ENCODE results near the gene IQSEC3. TPM values are rescaled to one million over a fixed set of nuclear protein-coding genes. Genes with fewer than 3 reads are reported as not detected.
A peak's percentile ranks its signal among the peaks of the same experiment; 100 is the strongest.
"Not testable (repeated sequence)": the region's sequence is repeated elsewhere in the genome, so short reads cannot be mapped to it uniquely, and the experiment has no call there.

Gene IQSEC3
- total RNA-seq (2021; ENCODE audit: unreplicated experiment): not detected
- not detected for polyA plus RNA-seq (2012; ENCODE audit: insufficient read length)
- not detected for Bru-seq, nascent RNA
- not detected for BruChase-seq, experiment 1, labeled RNA remaining after a 2-hour chase
- BruChase-seq, experiment 2, labeled RNA remaining after a 6-hour chase: percentile 2 among the genes with signal in this experiment
- long read RNA-seq: 0 reads

- H3K4me1 ChIP-seq (ENCODE audit: control insufficient read depth, insufficient read depth, low read length); POLR2A ChIA-PET; H3K27me3 ChIP-seq (ENCODE audit: control insufficient read depth, insufficient read depth, low read length); H3K9me3 ChIP-seq (ENCODE audit: control insufficient read depth, insufficient read depth, low read depth, low read length); H3K4me3 ChIP-seq (ENCODE audit: low read depth in 2 of 2, low read length in 2 of 2); H3K36me3 ChIP-seq (ENCODE audit: control insufficient read depth, insufficient read depth, low read length); CTCF ChIA-PET; DNase-seq (ENCODE audit: low read depth, low spot score); intact Hi-C loops (cut with micrococcal nuclease; ENCODE audit: unreplicated experiment); H3K27ac ChIP-seq (ENCODE audit: low read length); in situ Hi-C loops (cut with HindIII; ENCODE audit: low pct_unique_long_range_greater_than_20kb, low sequenced_read_pairs); BruUV-seq (replicated peaks): not testable (repeated sequence)
- ATAC-seq: peak; percentile 19; the same call in 1 of the 2 replicates
Measured at GRCh38 chr12:66428-66781, at the start of gene IQSEC3. Gene IQSEC3 (plus strand): TSS chr12:66767. CDS start chr12:66883, 116 bp downstream.

GRCh38 chr12:17370-18340, 48.9 kb upstream of the IQSEC3 start:
- H3K27ac ChIP-seq (ENCODE audit: low read length); H3K9me3 ChIP-seq (ENCODE audit: control insufficient read depth, insufficient read depth, low read depth, low read length); H3K36me3 ChIP-seq (ENCODE audit: control insufficient read depth, insufficient read depth, low read length); DNase-seq (ENCODE audit: low read depth, low spot score); H3K27me3 ChIP-seq (ENCODE audit: control insufficient read depth, insufficient read depth, low read length); in situ Hi-C loops (cut with HindIII; ENCODE audit: low pct_unique_long_range_greater_than_20kb, low sequenced_read_pairs); CTCF ChIA-PET; BruUV-seq (replicated peaks); H3K4me3 ChIP-seq (ENCODE audit: low read depth in 2 of 2, low read length in 2 of 2); intact Hi-C loops (cut with micrococcal nuclease; ENCODE audit: unreplicated experiment); ATAC-seq; POLR2A ChIA-PET; H3K4me1 ChIP-seq (ENCODE audit: control insufficient read depth, insufficient read depth, low read length): not testable (repeated sequence)

GRCh38 chr12:18821-19567, 47.6 kb upstream of the IQSEC3 start:
- in situ Hi-C loops (cut with HindIII; ENCODE audit: low pct_unique_long_range_greater_than_20kb, low sequenced_read_pairs); ATAC-seq; H3K4me3 ChIP-seq (ENCODE audit: low read depth in 2 of 2, low read length in 2 of 2); H3K27ac ChIP-seq (ENCODE audit: low read length); H3K9me3 ChIP-seq (ENCODE audit: control insufficient read depth, insufficient read depth, low read depth, low read length); BruUV-seq (replicated peaks); CTCF ChIA-PET; DNase-seq (ENCODE audit: low read depth, low spot score); intact Hi-C loops (cut with micrococcal nuclease; ENCODE audit: unreplicated experiment); POLR2A ChIA-PET; H3K4me1 ChIP-seq (ENCODE audit: control insufficient read depth, insufficient read depth, low read length); H3K27me3 ChIP-seq (ENCODE audit: control insufficient read depth, insufficient read depth, low read length); H3K36me3 ChIP-seq (ENCODE audit: control insufficient read depth, insufficient read depth, low read length): not testable (repeated sequence)

GRCh38 chr12:19906-20305, 46.7 kb upstream of the IQSEC3 start:
- H3K4me3 ChIP-seq (ENCODE audit: low read depth in 2 of 2, low read length in 2 of 2); H3K4me1 ChIP-seq (ENCODE audit: control insufficient read depth, insufficient read depth, low read length); POLR2A ChIA-PET; BruUV-seq (replicated peaks); ATAC-seq; H3K9me3 ChIP-seq (ENCODE audit: control insufficient read depth, insufficient read depth, low read depth, low read length); intact Hi-C loops (cut with micrococcal nuclease; ENCODE audit: unreplicated experiment); H3K27me3 ChIP-seq (ENCODE audit: control insufficient read depth, insufficient read depth, low read length); H3K36me3 ChIP-seq (ENCODE audit: control insufficient read depth, insufficient read depth, low read length); in situ Hi-C loops (cut with HindIII; ENCODE audit: low pct_unique_long_range_greater_than_20kb, low sequenced_read_pairs); DNase-seq (ENCODE audit: low read depth, low spot score); H3K27ac ChIP-seq (ENCODE audit: low read length); CTCF ChIA-PET: not testable (repeated sequence)

GRCh38 chr12:20757-21156, 45.8 kb upstream of the IQSEC3 start:
- POLR2A ChIA-PET: no interaction called here
- intact Hi-C loops (cut with micrococcal nuclease; ENCODE audit: unreplicated experiment): no loop called here

More at GRCh38 chr12:20757-21156, 45.8 kb upstream of the IQSEC3 start:
- Histone ChIP-seq H3K4me1 (ENCODE audit: control insufficient read depth, insufficient read depth, low read length) (no peaks in the 10 kb centered on the region), H3K27me3 (ENCODE audit: control insufficient read depth, insufficient read depth, low read length) (no peaks in the 10 kb centered on the region), H3K9me3 (ENCODE audit: control insufficient read depth, insufficient read depth, low read depth, low read length) (no peaks in the 10 kb centered on the region), H3K36me3 (ENCODE audit: control insufficient read depth, insufficient read depth, low read length) (no peaks in the 10 kb centered on the region), H3K4me3 (ENCODE audit: low read depth in 2 of 2, low read length in 2 of 2) (no peak overlapping the region), H3K27ac (ENCODE audit: low read length) (no peak overlapping the region)
- CTCF ChIA-PET: no interaction called here
- in situ Hi-C loops (cut with HindIII; ENCODE audit: low pct_unique_long_range_greater_than_20kb, low sequenced_read_pairs): no loop called here
- TF ChIP-seq POLR2AphosphoS5 (IDR thresholded peaks at IDR 0.05; ENCODE audit: low read depth, low read length) (no peak), REST (IDR thresholded peaks at IDR 0.05; ENCODE audit: insufficient read depth in 1 of 2, low read depth in 2 of 2, low read length in 1 of 2) (no peak), SIN3A (IDR thresholded peaks at IDR 0.05; ENCODE audit: borderline replicate concordance, insufficient read depth, low read depth, low read length) (no peak), TCF7L2 (IDR thresholded peaks at IDR 0.05; ENCODE audit: low read depth, low read length) (no peak), CTCF (IDR thresholded peaks at IDR 0.05) (no peak)
- BruUV-seq (replicated peaks): no TSS peak
- no peak for ATAC-seq
- DNase-seq (ENCODE audit: low read depth, low spot score): no peak
